ENCODE data around the gene SDK2.
"Not testable (repeated sequence)": the region's sequence is repeated elsewhere in the genome, so short reads cannot be mapped to it uniquely, and the experiment has no call there.

The SDK2 gene

DNA sequence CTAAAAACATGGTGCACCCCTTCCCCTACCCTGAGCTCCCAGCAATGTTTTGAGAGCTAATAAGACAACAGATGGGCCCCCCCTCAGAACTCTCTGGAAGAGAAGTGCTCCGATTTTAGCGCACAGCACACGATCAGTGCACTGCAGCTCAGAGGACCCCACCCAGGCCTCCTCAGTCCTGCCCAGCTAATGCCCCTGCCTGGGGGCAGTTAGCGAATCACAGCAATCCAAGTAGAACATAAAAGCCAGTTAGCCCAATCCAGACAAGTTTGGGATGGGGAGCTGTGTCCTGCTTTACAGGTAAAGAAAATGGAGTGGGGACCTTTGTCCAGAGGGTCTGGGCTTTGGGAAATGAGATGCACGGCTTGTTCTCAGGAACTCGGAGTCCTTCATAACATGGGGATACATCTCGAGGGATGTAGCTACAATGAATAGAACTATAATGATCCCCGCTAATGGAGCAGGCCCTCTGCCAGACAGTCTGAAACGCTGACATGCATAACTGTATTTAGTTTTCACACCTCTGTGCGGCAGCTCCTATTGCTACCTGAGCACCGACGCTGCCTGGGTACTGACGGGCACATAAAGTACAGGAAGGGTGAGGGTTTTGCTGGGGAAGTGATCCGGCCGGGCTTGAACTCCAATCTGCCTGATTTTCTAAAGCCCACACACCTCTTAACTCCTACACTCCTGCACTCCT, 302.7 kb downstream of the SDK2 start:
- no peaks in the 10 kb centered on the region for H3K9me3 ChIP-seq (ENCODE audit: control insufficient read depth, insufficient read depth, low read length)
- WGBS (ENCODE audit: insufficient coverage, insufficient read length), result no CpG with 5 or more reads among the region's 15 CpGs
- no peak overlapping the region for H3K27ac ChIP-seq (ENCODE audit: low read length)
- no peaks in the 10 kb centered on the region for H3K27me3 ChIP-seq (ENCODE audit: control insufficient read depth, insufficient read depth, low read length)
- peaks cover 10% of the 10 kb centered on the region; the same call in 1 of the 2 replicates for H3K4me1 ChIP-seq (ENCODE audit: control insufficient read depth, insufficient read depth, low read length)
- no peaks in the 10 kb centered on the region for H3K36me3 ChIP-seq (ENCODE audit: control insufficient read depth, insufficient read depth, low read length)
- H3K4me3 ChIP-seq (ENCODE audit: low read length), result no peak overlapping the region
- DNase-seq (ENCODE audit: low read depth, low spot score), result no peak

GRCh38 chr17:73340093-73340596, 304.1 kb downstream of the SDK2 start:
- peaks cover 10% of the 10 kb centered on the region; the same call in 1 of the 2 replicates for H3K4me1 ChIP-seq (ENCODE audit: control insufficient read depth, insufficient read depth, low read length)
- no peak for DNase-seq (ENCODE audit: low read depth, low spot score)
- no peak overlapping the region for H3K4me3 ChIP-seq (ENCODE audit: low read length)
- H3K27me3 ChIP-seq (ENCODE audit: control insufficient read depth, insufficient read depth, low read length), result no peaks in the 10 kb centered on the region
- H3K27ac ChIP-seq (ENCODE audit: low read length), result no peak overlapping the region
- H3K9me3 ChIP-seq (ENCODE audit: control insufficient read depth, insufficient read depth, low read length), result no peaks in the 10 kb centered on the region
- no peaks in the 10 kb centered on the region for H3K36me3 ChIP-seq (ENCODE audit: control insufficient read depth, insufficient read depth, low read length)
- WGBS (ENCODE audit: insufficient coverage, insufficient read length), result no CpG with 5 or more reads among the region's 7 CpGs

DNA sequence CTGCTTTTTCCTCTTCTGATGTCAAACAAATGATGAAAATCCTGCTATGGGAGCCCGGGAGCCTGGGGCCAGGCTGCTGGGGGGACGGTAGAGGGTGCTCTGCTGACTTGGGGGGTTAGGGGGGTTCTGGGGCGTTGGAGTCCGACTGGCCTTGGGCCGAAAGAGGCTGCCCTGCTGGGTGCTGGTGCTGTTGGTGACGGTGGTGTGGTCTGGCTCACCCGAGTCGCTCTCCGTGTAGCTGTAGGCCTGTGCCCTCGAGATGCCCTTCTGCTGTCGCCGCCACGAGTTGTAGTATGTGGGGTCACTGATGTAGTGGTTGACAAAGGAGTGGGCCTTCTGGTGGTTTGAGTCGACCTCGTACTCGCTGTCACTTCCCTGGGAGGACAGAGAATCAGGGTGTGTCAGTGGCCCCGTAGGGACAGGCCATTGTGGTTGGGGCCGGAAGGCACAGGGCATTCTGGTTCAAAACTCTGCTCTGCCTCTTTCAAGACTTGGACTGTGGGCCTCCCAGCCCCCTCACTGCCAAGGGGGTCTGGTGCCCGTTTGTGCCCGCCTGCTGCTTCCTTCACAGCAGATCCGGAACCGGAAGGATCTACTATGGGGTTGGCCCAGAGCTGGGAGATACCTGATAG, 305.6 kb downstream of the SDK2 start:
- Histone ChIP-seq H3K36me3 (ENCODE audit: control insufficient read depth, insufficient read depth, low read length) (no peaks in the 10 kb centered on the region), H3K4me1 (ENCODE audit: control insufficient read depth, insufficient read depth, low read length) (peaks cover 10% of the 10 kb centered on the region; the same call in 1 of the 2 replicates), H3K9me3 (ENCODE audit: control insufficient read depth, insufficient read depth, low read length) (no peaks in the 10 kb centered on the region), H3K27ac (ENCODE audit: low read length) (no peak overlapping the region), H3K27me3 (ENCODE audit: control insufficient read depth, insufficient read depth, low read length) (no peaks in the 10 kb centered on the region), H3K4me3 (ENCODE audit: low read length) (no peak overlapping the region)
- DNase-seq (ENCODE audit: low read depth, low spot score), result no peak
- WGBS (ENCODE audit: insufficient coverage, insufficient read length), result no CpG with 5 or more reads among the region's 22 CpGs

- H3K9me3 ChIP-seq (ENCODE audit: control insufficient read depth, insufficient read depth, low read length), result no peaks in the 10 kb centered on the region
- H3K27me3 ChIP-seq (ENCODE audit: control insufficient read depth, insufficient read depth, low read length), result no peaks in the 10 kb centered on the region
- H3K4me3 ChIP-seq (ENCODE audit: low read length), result no peak overlapping the region
- no peak overlapping the region for H3K27ac ChIP-seq (ENCODE audit: low read length)
- whole genome bisulfite sequencing (ENCODE audit: insufficient coverage, insufficient read length), result no CpG with 5 or more reads among the region's 13 CpGs
- peaks cover 8% of the 10 kb centered on the region; the same call in 1 of the 2 replicates for H3K4me1 ChIP-seq (ENCODE audit: control insufficient read depth, insufficient read depth, low read length)
- H3K36me3 ChIP-seq (ENCODE audit: control insufficient read depth, insufficient read depth, low read length), result no peaks in the 10 kb centered on the region
- no peak for DNase-seq (ENCODE audit: low read depth, low spot score)
These were observed 306.2 kb downstream of the SDK2 start for GRCh38 chr17:73338050-73338521.

DNA sequence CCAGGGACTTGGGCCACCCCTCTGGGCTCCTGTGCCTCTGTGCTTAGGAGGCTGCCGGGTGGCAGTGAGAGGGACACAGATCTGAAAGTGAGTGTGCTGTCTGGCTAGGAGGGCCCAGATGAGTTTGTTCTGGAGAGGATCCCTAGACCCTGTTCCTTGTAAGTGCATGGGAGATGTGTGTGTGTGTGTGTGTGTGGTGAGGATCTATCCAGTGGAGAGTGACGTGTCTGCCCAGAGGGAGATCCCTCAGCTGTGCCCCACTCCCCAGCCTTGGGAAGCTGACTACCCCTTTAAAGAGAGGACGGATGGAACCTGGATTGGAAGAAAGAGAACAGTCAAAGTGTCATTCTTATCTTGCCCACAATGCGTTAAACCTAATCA, 306.9 kb downstream of the SDK2 start:
- no peak for DNase-seq (ENCODE audit: low read depth, low spot score)

DNA sequence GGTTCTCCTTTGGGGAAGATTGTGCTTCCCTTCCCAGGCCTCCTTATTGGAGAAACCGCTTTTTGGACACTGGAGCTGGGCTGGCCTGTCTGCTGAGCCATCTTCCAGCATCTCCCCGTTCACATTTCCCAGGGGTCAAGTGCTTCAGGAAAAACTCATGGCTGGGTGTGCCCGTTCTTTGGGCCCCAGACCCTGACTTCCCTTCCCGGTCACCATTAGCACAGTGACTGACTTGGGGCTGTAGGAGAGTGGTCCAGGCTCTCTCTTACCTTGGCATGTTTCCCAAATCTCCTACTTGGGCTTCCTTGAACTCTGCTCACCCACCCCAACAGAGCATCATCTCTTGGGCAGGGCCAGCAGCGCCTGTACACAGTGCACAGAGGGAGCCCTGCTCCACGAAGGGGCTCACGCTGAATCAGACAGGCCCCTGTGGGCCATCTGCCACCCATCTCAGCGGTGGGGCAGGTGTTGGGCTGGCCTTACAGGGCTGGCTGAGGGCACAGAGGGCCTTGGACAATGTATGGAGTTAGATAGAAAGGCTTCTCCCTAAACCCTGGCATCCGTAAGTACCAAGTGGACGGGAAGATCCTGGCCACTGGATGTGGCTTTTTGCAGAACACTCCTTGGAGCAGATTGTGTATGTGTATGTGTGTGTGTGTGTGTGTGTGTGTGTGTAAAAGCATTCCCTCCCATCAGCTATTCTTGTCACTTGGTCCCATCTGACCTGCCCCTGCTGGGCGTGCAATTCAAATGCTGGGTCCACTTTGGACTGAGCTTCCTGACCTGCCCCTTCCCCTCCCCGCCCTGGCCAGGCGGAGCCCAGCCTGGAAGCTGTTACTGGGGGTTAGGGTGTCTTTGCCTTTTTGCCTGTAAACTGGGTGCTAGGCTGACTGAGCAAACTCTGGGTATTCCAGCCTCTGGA, 307.6 kb downstream of the SDK2 start:
- H3K9me3 ChIP-seq (ENCODE audit: control insufficient read depth, insufficient read depth, low read length), result no peaks in the 10 kb centered on the region
- no peak overlapping the region for H3K4me3 ChIP-seq (ENCODE audit: low read length)
- H3K4me1 ChIP-seq (ENCODE audit: control insufficient read depth, insufficient read depth, low read length), result peaks cover under 1% of the 10 kb centered on the region; the same call in 1 of the 2 replicates
- no peaks in the 10 kb centered on the region for H3K36me3 ChIP-seq (ENCODE audit: control insufficient read depth, insufficient read depth, low read length)
- WGBS (ENCODE audit: insufficient coverage, insufficient read length), result no CpG with 5 or more reads among the region's 13 CpGs
- no peak overlapping the region for H3K27ac ChIP-seq (ENCODE audit: low read length)
- DNase-seq (ENCODE audit: low read depth, low spot score), result no peak
- no peaks in the 10 kb centered on the region for H3K27me3 ChIP-seq (ENCODE audit: control insufficient read depth, insufficient read depth, low read length)

More for the DNA sequence above, 306.9 kb downstream of the SDK2 start:
- no CpG with 5 or more reads among the region's 4 CpGs for WGBS (ENCODE audit: insufficient coverage, insufficient read length)
- Histone ChIP-seq H3K27ac (ENCODE audit: low read length) (no peak overlapping the region), H3K4me1 (ENCODE audit: control insufficient read depth, insufficient read depth, low read length) (peaks cover 4% of the 10 kb centered on the region; the same call in 1 of the 2 replicates), H3K4me3 (ENCODE audit: low read length) (no peak overlapping the region), H3K9me3 (ENCODE audit: control insufficient read depth, insufficient read depth, low read length) (no peaks in the 10 kb centered on the region), H3K27me3 (ENCODE audit: control insufficient read depth, insufficient read depth, low read length) (no peaks in the 10 kb centered on the region), H3K36me3 (ENCODE audit: control insufficient read depth, insufficient read depth, low read length) (no peaks in the 10 kb centered on the region)

DNA sequence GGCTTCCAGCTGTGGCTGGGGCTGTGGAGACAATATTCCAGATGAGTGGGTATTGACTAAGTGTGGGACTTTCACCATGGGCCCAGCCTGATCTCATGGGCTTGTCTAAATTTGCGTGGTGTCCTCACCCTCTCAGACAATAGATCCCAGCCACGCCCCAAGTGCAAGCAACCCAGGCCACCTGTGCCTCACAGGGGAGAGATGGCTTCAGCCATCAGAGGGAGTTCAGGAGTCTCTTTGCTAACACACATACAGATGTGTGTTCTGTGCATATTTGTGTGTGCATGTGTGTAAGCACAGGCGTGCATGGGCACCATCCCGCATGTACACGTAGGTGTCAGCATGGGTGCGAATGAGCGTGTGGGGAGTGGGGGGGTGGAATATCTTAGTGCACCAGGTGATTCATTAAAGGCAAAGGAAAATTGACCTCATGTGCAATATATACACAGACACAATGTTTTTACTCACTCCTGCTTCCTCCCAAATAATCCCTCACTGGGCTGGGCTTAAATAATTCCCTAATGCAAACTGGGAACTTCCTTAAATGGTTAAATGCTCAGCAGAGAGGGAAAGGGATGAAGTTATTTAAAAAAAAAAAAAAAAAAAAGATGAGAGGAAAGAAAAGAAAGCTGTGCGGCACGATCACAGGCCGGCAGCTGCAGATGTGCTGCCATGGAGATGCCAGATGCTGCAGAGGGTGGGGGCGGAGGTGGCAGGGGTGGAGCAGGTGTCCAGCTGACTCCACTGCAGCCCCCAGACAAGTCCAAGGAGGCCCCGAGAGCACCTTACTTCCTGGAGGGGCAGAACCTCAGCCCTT, 308.4 kb downstream of the SDK2 start:
- no peak overlapping the region for H3K27ac ChIP-seq (ENCODE audit: low read length)

GRCh38 chr17:73334771-73335513, 309.3 kb downstream of the SDK2 start:
- no peaks in the 10 kb centered on the region for H3K9me3 ChIP-seq (ENCODE audit: control insufficient read depth, insufficient read depth, low read length)
- no peak for DNase-seq (ENCODE audit: low read depth, low spot score)
- H3K4me3 ChIP-seq (ENCODE audit: low read length), result no peak overlapping the region
- no peaks in the 10 kb centered on the region for H3K27me3 ChIP-seq (ENCODE audit: control insufficient read depth, insufficient read depth, low read length)
- no peaks in the 10 kb centered on the region for H3K36me3 ChIP-seq (ENCODE audit: control insufficient read depth, insufficient read depth, low read length)
- H3K27ac ChIP-seq (ENCODE audit: low read length), result no peak overlapping the region
- no CpG with 5 or more reads among the region's 12 CpGs for WGBS (ENCODE audit: insufficient coverage, insufficient read length)
- no peaks in the 10 kb centered on the region for H3K4me1 ChIP-seq (ENCODE audit: control insufficient read depth, insufficient read depth, low read length)

More for the DNA sequence above, 308.4 kb downstream of the SDK2 start:
- Histone ChIP-seq H3K9me3 (ENCODE audit: control insufficient read depth, insufficient read depth, low read length) (no peaks in the 10 kb centered on the region), H3K4me1 (ENCODE audit: control insufficient read depth, insufficient read depth, low read length) (no peaks in the 10 kb centered on the region), H3K4me3 (ENCODE audit: low read length) (no peak overlapping the region), H3K27me3 (ENCODE audit: control insufficient read depth, insufficient read depth, low read length) (no peaks in the 10 kb centered on the region), H3K36me3 (ENCODE audit: control insufficient read depth, insufficient read depth, low read length) (no peaks in the 10 kb centered on the region)
- no peak for DNase-seq (ENCODE audit: low read depth, low spot score)
- no CpG with 5 or more reads among the region's 12 CpGs for WGBS (ENCODE audit: insufficient coverage, insufficient read length)

DNA sequence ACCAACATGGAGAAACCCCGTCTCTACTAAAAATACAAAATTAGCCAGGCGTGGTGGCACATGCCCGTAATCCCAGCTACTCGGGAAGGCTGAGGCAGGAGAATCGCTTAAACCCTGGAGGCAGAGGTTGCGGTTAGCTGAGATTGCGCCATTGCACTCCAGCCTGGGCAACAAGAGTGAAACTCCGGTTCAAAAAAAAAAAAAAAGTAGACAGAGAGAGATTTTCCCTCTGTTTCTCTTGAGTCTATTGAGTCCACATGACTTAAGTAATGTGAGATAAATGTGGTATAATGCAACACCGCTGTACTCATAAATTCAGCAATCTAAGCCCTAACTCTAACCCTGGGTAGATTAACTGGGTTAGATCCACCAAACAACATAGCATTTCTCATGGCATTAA, 310.8 kb downstream of the SDK2 start:
- not testable (repeated sequence) for H3K36me3 ChIP-seq (ENCODE audit: control insufficient read depth, insufficient read depth, low read length); H3K27me3 ChIP-seq (ENCODE audit: control insufficient read depth, insufficient read depth, low read length); H3K27ac ChIP-seq (ENCODE audit: low read length); H3K9me3 ChIP-seq (ENCODE audit: control insufficient read depth, insufficient read depth, low read length); H3K4me3 ChIP-seq (ENCODE audit: low read length); DNase-seq (ENCODE audit: low read depth, low spot score); H3K4me1 ChIP-seq (ENCODE audit: control insufficient read depth, insufficient read depth, low read length)
- WGBS (ENCODE audit: insufficient coverage, insufficient read length), result no CpG with 5 or more reads among the region's 9 CpGs
